ENCODE data around the gene ERICH6B. TPM values are rescaled to one million over a fixed set of nuclear protein-coding genes. Genes with fewer than 3 reads are reported as not detected.
A peak's percentile ranks its signal among the peaks of the same experiment; 100 is the strongest.

ERICH6B gene
- total RNA-seq, 1 experiment from 2014 or later: not detected

- DNase-seq (ENCODE audit: low read depth, low spot score): no peak
- in situ Hi-C loops (cut with HindIII; ENCODE audit: low pct_unique_long_range_greater_than_20kb, low sequenced_read_pairs): no loop called here
These were observed 10.6 kb downstream of the ERICH6B start for GRCh38 chr13:45604892-45605291.

DNA sequence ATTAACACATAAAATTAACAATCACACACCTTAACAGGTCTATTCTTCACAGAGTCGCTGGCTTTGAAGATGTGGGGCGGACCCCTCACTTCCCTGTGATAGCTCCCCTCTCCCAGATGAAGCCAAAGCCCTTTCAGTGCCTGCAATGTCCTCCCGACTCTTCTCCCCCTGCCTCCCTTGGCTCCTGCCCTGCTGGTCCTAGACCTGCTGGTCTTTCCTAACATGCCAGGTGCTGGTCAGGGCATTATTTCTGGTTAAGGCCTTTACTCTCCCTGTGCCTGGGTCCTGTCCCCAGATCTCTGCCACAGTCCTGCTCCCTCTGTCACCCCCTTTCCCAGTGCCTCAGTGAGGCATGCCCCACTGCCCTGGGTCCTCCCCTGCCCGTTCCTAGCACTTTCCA lies 12.2 kb downstream of the ERICH6B start:
- DNase-seq (ENCODE audit: low read depth, low spot score): no peak
- in situ Hi-C loops (cut with HindIII; ENCODE audit: low pct_unique_long_range_greater_than_20kb, low sequenced_read_pairs): no loop called here

GRCh38 chr13:45602183-45603170 lies 13.1 kb downstream of the ERICH6B start:
- in situ Hi-C loops (cut with HindIII; ENCODE audit: low pct_unique_long_range_greater_than_20kb, low sequenced_read_pairs): no loop called here
- DNase-seq (ENCODE audit: low read depth, low spot score): no peak

- DNase-seq (ENCODE audit: low read depth, low spot score): no peak
- in situ Hi-C loops (cut with HindIII; ENCODE audit: low pct_unique_long_range_greater_than_20kb, low sequenced_read_pairs): no loop called here
These were observed 13.9 kb downstream of the ERICH6B start for GRCh38 chr13:45601680-45602079.

- DNase-seq (ENCODE audit: low read depth, low spot score): no peak
- in situ Hi-C loops (cut with HindIII; ENCODE audit: low pct_unique_long_range_greater_than_20kb, low sequenced_read_pairs): no loop called here
These were observed 16.9 kb downstream of the ERICH6B start for GRCh38 chr13:45598597-45598996.

DNA sequence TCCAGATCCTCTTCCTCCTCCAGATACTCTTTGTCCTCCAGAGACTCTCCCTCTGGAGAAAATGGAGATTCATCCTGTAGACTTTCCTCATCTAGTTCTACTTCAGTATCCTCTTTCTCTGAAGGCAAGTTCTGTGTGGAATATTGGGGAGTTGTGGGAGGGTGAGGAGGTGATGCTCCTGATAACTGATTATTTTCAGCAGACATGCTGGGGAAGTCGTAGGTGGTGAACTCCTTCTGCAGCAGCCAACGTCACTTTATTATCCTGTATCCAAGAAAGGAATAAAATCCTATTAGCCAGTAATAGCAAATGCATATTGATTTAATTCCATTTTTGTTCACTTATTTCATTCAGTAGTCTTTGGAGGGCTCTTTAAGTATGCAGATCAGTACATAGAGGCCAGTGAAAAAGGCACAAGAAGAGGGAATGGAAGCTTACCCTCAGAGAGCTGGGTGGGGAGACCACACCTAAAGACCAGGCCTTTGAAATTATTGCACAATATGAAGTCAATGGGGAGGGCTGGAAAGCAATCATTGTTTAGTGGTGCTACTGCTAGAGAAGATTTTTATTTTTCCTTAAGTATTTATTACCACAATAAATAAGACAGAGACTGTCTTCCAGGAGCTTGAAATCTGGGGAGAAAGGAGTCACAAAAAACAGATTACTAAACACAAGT lies 18.6 kb downstream of the ERICH6B start:
- no peak for DNase-seq (ENCODE audit: low read depth, low spot score)
- in situ Hi-C loops (cut with HindIII; ENCODE audit: low pct_unique_long_range_greater_than_20kb, low sequenced_read_pairs): no loop called here

DNA sequence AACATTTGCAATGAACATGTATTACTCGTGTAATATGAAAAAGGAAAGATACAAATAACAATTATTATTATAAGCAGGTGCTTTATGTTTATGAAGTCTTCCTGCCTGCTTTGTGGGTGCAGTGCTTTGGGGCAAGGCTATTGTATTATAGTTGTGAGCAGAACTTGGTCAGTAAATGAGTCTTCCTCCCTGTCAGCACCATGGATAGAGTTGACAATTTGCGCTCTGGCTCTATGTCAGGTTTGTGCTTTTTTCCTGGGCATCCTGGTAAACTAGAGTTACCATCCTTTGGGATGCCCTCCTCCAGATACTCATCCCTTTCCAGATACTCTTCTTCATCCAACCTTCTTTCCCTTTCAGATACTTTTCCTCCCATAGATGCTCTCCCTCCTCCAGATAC lies 19.6 kb downstream of the ERICH6B start:
- in situ Hi-C loops (cut with HindIII; ENCODE audit: low pct_unique_long_range_greater_than_20kb, low sequenced_read_pairs): no loop called here
- DNase-seq (ENCODE audit: low read depth, low spot score): no peak

- no peak for DNase-seq (ENCODE audit: low read depth, low spot score)
- in situ Hi-C loops (cut with HindIII; ENCODE audit: low pct_unique_long_range_greater_than_20kb, low sequenced_read_pairs): no loop called here
These were observed 20.8 kb downstream of the ERICH6B start for GRCh38 chr13:45594764-45595163.

GRCh38 chr13:45594227-45594626 lies 21.3 kb downstream of the ERICH6B start:
- DNase-seq (ENCODE audit: low read depth, low spot score): no peak
- in situ Hi-C loops (cut with HindIII; ENCODE audit: low pct_unique_long_range_greater_than_20kb, low sequenced_read_pairs): no loop called here

DNA sequence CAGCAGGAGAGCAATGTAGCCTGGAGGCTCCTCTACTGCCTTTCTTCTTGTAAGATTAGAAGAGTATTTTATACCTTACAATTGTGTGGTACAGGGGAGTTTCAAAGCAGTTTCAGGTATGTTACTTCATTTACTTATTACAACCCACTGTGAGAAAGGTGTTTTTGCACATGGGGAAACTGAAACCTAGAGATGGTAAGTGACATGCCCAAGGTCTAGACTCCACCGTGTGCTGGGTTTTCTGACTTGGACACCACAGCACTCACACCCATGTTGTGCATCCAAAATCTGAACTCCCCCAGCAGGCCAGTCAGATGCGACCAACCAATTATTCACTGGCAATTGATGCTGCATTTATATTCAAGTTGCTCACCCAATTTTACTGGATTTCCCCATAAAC lies 22.8 kb downstream of the ERICH6B start:
- no peak for DNase-seq (ENCODE audit: low read depth, low spot score)
- in situ Hi-C loops (cut with HindIII; ENCODE audit: low pct_unique_long_range_greater_than_20kb, low sequenced_read_pairs): no loop called here

DNA sequence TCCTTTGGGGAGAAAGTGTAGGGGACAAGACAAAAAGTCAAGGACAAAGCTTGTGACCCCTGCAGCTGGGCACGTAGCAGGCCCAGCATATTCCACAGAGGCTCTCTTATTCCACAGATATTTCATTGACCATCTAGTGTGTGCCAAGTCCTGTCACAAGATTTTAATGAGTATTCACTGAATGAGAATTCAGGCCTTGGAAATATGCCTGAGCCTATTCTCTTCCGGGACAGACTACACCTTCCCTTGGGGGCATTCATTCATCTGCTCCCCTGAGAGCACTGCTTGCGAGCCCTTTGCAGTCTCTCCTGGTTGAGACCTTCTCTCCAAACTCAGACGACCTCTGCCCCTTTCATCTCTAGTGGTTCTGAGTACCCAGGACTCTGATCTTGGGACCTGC lies 25.5 kb downstream of the ERICH6B start:
- in situ Hi-C loops (cut with HindIII; ENCODE audit: low pct_unique_long_range_greater_than_20kb, low sequenced_read_pairs): no loop called here
- peak; percentile 44 for DNase-seq (ENCODE audit: low read depth, low spot score)

DNA sequence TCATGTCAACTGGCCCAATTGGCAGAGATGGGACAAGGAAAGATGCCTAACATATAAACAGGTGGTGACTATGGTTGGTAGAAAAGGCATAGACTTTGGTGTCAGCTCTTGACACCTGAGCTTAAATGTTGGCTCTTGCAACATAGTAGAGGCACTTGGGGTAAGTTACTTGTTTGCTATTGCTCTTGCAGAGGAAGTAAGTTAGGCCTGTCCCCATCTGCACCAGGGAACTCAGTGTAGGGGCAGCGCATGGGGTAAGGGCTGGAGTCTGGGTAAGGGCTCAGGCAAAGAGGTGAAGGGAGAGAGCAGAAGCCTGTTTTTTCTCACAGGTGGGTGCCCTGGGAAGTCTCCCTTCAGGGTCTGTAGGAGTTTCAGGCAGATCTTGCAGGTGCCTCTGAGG lies 27.6 kb downstream of the ERICH6B start:
- no peak for DNase-seq (ENCODE audit: low read depth, low spot score)
- in situ Hi-C loops (cut with HindIII; ENCODE audit: low pct_unique_long_range_greater_than_20kb, low sequenced_read_pairs): no loop called here

DNA sequence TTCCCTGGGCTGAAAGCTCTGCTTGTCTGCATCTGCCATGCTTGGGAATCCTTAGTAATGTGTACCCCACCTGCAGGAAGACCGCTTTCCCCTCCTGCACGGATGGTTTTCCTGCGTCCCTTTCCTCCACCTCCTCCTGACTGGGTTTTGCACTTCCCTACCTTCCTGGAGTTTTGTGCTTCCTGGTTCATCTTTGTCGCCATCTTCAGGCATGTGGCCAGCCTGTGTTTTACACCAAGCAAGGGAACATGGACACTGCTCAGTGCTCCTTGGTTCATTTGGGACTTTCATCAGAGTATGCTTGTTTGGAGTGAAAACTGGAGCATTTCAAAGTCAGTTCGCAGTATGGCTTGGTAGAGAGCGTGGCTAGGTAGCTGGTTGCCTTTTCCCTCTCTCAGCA lies 30.7 kb downstream of the ERICH6B start:
- in situ Hi-C loops (cut with HindIII; ENCODE audit: low pct_unique_long_range_greater_than_20kb, low sequenced_read_pairs): no loop called here
- peak; percentile 47 for DNase-seq (ENCODE audit: low read depth, low spot score)

DNA sequence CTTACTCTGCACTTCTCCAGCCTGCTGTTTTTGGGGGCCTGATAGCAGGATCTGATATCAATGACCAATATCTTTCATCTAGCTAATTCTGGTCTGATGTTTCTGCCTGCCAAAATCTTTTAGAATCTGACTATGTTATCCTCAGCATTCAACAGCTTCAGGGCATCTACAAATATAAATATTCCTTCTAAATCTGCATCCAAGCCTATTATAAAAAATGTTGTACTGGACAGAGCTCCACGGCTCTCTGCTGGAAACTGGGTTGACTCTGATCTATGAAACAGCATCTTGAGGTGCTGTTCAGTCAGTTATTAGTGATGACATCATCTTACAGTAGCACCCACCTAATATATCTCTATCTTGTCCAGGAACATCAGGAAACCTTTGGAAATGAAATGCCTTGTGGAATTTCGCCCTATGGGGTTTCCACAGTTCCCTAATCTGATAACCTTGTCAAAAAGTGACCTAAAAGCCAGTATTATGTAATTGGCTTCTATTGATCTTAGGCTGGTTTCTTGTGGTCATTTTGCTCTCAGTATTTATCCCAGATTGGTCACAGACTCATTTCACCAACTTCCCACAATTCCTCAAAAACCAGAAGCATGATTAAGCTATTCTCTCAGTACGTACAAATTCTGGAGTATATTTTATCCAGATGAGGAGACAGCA lies 33.0 kb downstream of the ERICH6B start:
- in situ Hi-C loops (cut with HindIII; ENCODE audit: low pct_unique_long_range_greater_than_20kb, low sequenced_read_pairs): no loop called here
- DNase-seq (ENCODE audit: low read depth, low spot score): no peak

GRCh38 chr13:45576466-45576865 lies 39.1 kb downstream of the ERICH6B start:
- in situ Hi-C loops (cut with HindIII; ENCODE audit: low pct_unique_long_range_greater_than_20kb, low sequenced_read_pairs): no loop called here
- no peak for DNase-seq (ENCODE audit: low read depth, low spot score)

DNA sequence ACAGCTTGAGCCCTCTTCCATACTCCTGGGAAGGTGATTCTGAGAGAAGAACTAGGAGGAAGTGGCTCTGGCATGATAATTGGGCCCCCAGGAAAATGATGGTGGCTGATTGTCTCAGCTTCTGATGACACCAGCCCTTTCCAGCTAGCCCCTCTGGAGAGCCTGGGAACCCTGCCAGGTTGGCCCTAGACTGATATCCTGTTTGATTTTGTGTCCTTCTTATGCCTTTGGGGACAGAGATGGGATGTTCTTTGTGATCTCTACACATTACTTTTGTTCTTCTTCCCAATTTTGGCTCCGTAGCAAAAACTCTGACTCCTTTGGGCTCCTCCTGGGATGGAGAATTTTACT lies 39.7 kb downstream of the ERICH6B start:
- in situ Hi-C loops (cut with HindIII; ENCODE audit: low pct_unique_long_range_greater_than_20kb, low sequenced_read_pairs): no loop called here

DNA sequence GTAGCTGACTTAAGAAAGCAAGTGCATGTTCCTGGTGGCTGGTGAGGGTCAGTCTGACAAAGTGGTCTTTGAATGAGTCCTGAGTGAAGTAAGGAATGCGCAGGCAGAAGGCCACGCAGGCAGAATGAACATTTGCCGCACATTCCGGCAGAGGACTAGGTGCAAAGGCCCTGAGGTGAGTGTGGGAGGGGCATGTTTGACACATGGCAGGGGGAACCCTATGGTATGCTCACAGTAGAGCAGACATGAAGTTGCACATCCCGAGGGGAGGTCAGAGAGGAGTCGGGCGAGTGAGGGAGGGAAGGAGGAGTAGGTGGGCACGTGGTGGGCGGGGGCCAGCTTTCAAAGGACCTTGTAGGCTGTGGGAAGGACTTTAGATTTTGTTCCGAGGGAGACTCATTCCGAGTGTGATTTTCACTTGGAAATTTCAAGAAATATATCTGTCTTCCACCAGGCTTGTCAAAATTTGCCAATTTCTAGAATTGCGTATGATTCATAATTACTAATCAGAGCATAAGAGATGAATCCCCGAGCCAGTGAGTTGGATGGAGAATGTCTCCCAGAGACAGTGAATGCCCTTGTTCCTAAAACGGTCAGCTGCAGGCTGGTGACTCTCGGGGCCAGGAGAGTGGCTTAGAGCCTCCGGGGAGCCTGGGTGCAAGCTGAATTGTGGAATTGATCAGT lies 40.3 kb downstream of the ERICH6B start:
- in situ Hi-C loops (cut with HindIII; ENCODE audit: low pct_unique_long_range_greater_than_20kb, low sequenced_read_pairs): no loop called here

More for the DNA sequence above, 39.7 kb downstream of the ERICH6B start:
- no peak for DNase-seq (ENCODE audit: low read depth, low spot score)

GRCh38 chr13:45565331-45565730 lies 50.2 kb downstream of the ERICH6B start:
- DNase-seq (ENCODE audit: low read depth, low spot score): no peak
- in situ Hi-C loops (cut with HindIII; ENCODE audit: low pct_unique_long_range_greater_than_20kb, low sequenced_read_pairs): no loop called here

More for the DNA sequence above, 40.3 kb downstream of the ERICH6B start:
- DNase-seq (ENCODE audit: low read depth, low spot score): peak; percentile 26

Measured in SK-MEL-5 (cell line).